ELR (cell line): Measurements from ENCODE around the gene WNT9A.
"Not testable (repeated sequence)": the region's sequence is repeated elsewhere in the genome, so short reads cannot be mapped to it uniquely, and the experiment has no call there.

Source experiments
- DNase-seq: peaks from one replicate; pipeline ENCODE4 v3.0.0-alpha.2; 2015; ENCODE audit warnings: low read depth

Gene WNT9A

DNA sequence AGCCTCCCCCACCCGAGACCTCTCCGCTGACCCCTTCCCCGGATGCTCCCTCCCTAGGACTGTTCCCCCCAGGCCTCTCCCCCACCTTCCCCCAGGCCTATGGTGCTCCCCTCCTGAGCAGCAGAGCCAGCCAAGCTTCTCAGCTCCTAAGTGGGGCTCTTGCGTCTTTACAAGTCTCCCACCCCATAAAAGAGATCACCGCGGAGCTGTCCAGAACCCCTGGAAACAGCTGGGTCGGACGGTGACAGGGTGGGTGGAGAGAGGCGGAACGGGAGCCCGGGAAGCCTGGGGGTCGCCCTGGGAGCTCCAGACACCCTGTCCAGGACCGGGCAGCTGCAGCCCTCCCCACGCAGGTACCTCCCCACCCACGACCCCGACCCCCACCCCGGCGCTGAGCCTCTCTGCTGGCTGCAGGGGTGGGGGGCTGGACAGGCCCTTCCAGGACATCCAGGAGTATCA is 61.2 kb downstream of the WNT9A start:
- DNase-seq = no peak

DNA sequence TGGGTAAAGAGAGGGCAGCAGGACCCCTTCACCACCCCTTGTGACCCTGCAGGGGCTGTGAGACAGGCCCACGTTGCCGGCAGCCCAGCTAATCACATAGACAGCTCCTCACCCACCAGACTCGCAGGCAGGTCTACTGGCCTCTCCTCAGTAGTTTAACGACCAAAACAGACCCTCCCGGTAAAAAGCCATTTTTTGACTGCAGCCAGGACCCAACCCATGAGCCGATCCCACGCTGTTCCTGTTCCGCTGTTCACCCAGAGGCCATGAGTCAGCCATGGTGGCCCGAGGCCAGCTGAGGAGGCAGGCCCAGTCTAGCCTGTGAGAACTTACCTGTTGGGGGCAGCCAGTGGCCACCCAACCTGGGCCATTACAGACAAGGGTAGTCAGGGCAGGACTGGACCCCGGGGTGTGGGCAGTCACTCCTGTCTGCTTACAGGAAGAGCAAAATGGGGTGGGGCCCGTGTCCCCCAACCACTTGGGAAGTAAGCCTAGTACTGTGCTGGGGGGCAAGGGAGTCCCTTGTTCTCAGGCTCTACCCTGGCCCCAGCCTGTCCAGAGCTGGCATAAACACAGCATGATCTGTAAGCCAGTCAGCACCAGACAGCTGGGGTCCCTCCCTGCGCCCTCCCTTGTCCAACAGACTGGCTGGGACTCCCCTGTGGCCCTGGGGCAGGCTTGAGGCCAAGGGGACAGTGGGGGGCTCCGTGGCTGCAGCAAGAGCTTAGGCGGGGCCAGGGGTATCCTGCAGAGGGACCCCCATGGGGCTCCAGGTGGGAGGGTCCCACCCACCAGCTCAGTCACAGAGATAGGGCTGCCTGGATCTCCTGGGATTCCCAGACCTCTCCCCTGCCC is 61.9 kb downstream of the WNT9A start:
- DNase-seq = peak; percentile 52

DNA sequence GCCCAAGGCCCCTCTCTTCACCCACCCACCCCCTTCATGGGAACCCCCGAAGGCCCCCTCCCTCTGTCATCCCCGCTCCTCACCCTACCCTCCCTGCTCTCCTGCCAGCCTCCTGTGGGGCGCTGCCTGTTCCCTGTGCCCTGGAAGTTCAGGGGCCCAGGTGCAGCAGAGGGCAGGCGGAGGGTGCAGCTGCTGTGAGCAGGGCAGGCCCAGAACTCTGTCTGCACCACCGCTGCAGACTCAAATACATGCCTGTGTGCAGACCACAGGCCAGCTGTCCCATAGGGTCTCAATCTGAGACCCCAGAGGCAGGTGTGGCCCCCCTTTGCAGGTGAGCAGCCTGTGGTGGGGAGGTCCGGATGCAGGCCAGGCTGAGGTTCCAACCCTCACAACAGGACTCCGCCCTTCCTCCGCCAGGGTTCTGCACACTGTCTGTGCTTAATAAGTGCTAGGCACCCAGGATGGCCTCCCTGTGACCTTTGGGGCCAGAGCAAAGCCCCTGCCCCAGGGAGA is 62.5 kb downstream of the WNT9A start:
- no peak for DNase-seq

DNA sequence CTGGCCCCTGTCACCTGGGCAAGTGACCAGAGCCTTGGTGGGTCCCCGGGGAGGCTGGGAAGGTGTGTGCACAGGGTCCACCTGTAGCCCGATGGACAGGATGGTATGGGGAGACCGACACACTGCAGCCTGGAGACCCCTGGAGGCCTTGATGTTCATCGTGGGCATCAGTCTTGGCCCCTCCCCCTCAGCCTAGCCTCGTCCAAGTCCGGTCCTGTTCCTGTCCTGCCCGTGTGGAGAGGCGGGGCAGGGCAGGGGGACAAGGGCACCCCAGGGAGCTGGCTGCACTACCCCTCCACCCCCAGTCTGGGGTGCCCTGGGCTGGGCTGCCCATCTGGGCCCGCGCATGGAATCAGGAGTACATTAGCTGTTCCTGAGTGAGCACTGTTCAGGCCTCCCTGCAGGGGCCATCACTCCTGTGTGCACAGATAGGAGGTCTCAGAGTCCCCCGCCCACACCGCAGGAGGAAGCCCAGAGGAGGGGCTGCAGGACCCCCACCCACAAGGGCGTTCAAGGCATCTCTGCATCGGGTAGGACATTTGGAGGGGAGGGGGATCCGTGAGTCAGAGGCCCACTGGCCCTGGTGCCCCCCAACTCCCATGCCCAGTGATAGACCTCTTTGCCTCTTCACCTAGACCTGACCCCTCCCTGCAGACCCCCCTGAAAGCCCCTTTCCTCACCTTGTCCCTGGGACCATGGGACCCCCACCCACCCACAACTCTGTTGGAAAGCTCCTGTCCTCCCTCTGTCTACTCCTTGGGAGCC is 63.2 kb downstream of the WNT9A start:
- DNase-seq = no peak

DNA sequence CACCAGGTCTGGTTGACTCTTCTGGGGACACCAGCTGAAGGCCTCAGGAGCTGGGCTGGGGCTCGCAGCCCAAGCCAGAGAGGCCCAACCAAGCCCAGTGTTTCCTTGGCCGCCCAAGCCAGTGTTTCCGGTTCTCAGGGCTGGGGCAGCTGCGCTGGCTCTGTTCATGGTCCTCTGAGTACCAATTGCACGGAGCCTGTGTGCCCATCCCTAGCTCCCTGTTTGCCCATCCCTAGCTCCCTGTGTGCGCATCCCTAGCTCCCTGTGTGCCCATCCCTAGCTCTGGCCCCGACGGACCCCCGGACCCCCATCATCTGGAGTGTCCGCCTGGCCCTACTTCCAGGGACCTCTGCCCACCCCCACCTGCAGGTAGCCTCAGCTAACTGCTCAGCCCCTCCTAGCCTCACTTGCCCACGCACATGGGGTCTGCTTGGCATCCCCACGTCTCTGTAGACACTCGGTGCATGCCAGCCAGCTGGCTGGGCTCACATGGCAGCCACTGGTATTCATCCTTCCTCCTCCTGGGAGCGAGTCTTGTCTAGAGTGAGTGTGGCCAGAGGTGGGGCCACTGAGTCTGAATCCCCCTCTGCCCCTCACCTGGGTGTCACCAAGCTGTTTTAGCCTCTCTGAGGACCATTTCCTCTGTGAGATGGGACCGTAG is 64.0 kb downstream of the WNT9A start:
- DNase-seq = no peak

DNA sequence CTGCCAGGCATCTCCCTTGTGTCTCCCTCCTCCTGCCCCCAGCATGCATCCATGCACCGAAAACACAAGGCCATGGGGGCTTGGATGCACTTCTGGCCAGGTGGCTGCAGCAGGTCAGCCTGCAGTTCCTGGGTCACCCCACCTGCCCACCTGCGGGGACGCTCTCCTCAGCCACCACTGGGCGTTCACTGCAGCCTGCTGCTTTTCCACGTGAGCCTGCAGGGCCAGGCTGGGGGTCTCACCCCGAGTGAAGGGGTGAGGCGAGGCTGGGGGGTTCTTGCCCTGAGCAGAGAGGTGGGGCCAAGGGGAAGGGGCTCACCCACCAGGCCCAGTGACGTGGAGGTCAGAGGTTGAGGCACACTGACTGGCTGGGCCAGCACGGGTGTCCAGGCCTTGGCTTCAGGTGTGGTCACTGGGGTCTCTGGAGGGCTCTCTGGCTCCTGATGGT is 64.6 kb downstream of the WNT9A start:
- no peak for DNase-seq

DNA sequence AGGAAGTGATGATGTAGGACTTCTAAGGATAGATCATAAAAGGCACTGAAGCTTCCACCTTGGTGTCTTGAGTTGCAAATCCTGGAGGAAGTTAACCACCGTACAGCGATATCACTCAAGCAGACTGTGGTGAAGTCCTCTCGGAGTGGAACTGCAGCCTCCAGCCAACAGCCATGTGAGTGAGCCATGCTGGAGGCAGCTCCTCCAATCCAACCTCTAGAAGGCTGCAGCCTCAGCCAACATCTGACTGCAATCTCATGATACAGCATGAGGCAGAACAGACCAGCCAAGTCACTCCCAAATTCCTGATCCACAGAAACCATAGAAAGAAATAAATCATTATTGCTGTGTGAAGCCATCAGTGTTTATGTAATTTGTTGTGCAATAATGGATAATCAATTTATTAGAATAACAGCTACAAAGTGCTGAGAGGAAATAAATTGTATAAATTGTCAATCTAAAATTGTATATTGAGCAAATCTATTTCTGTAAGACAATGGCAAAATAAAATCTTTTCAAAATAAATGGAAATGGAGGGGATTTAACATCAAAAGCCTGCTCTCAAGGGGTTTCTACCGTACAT is 67.3 kb downstream of the WNT9A start:
- DNase-seq = no peak

DNA sequence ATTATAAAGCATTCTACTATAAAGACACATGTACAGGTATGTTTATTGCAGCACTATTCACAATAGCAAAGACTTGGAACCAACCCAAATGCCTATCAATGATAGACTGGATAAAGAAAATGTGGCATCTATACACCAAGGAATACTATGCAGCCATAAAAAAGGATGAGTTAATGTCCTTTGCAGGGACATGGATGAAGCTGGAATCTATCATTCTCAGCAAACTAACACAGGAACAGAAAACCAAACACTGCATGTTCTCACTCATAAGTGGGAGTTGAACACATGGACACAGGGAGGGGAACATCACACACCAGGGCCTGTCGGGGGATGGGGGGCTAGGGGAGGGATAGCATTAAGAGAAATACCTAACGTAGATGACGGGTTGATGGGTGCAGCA is 69.9 kb downstream of the WNT9A start:
- DNase-seq = not testable (repeated sequence)

DNA sequence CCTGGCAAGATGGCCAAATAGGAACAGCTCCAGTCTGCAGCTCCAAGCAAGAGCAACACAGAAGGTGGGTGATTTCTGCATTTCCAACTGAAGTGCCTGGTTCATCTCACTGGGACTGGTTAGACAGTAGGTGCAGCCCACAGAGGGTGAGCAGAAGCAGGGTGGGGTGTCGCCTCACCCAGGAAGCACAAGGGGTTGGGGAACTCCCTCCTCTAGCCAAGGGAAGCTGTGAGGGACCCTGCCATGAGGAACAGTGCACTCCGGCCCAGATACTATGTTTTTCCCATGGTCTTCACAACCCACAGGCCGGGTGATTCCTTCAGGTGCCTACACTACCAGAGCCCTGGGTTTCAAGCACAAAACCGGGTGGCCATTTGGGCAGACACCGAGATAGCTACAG is 75.8 kb downstream of the WNT9A start:
- not testable (repeated sequence) for DNase-seq

DNA sequence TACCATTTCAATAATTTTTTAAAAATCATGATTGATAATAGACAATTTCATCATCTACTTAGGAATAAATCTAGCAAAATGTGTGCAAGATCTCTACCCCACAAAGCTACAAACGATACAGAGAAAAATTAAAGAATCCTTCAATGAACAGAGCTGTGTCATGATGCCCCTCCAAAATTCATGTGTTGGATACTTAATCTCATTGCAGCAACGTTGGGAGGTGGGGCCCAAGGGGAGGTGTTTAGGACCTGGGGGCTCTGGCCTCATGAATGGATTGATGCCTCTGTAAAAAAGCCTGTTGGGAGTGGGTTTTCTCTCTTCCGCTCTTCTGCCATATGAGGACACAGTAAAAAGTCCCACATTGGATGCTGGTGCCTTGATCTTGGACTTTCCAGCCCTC is 77.4 kb downstream of the WNT9A start:
- DNase-seq = no peak

DNA sequence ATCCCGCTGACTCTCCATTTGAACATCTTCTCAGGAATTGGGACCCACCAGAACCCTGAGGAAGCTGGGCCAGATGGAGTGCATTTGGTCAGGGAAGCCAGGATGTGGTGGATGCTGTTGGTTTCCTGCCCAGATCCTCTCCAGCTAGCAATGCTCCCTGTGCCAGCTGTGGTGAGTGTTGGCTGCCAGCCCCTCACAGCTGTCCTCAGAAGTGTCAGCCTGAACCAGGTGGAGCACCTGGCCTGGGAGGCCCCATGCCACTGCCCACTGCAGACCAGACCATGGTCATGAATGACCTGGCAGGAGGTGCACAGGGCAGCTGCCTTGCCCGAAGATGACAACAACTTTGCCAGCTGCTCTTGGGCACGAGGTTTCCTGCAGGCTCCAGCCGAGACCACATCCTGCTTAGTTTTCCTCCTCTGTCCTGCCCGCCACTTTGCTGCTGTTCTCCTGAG is 77.9 kb downstream of the WNT9A start:
- no peak for DNase-seq

DNA sequence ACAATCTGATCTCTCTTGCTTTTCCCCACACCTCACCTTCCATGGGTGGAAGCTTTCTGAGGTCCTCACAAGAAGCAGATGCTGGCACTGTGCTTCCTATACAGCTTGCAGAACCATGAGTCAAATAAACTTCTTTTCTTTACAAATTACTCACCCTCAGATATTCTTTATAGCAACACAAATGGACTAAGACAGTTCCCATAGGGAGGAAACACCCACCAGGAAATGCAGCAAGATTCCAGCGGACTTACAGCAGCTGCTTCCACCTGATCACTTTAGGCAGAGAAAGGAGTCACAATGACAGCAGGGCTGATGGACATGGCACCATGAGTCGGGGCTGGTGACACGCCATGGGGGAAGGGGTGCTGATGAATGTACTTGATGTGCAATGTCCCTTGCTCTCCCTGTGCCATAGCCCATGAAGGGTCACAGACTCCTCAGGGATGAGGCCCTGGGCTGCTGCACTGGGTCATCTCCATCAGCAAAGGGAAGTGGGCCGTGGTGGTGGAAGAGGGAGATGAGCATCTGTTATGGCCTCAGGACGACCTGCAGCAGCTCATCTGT is 78.4 kb downstream of the WNT9A start:
- DNase-seq = no peak
